HG03469 (cell line): ENCODE data around the gene IQCB1.
"Not testable (repeated sequence)": the region's sequence is repeated elsewhere in the genome, so short reads cannot be mapped to it uniquely, and the experiment has no call there.

Experiments
- ATAC-seq: cut with Tn5 transposase; IDR thresholded peaks from one replicate; pipeline ENCODE4 v1.9.1; 2021; ENCODE audit warnings: mild to moderate bottlenecking, moderate library complexity, moderate number of reproducible peaks; ENCODE audit not compliant: unreplicated experiment

The IQCB1 gene

GRCh38 chr3:121834671-121835464 lies at the start of gene IQCB1, which contains the start of gene EAF2:
Gene IQCB1 (minus strand): TSS chr3:121835060. CDS start chr3:121828960, 6,100 bp downstream.
Gene EAF2 (plus strand): TSS chr3:121835209. CDS start chr3:121835286, 77 bp downstream.
- ATAC-seq = peak; percentile 97

DNA sequence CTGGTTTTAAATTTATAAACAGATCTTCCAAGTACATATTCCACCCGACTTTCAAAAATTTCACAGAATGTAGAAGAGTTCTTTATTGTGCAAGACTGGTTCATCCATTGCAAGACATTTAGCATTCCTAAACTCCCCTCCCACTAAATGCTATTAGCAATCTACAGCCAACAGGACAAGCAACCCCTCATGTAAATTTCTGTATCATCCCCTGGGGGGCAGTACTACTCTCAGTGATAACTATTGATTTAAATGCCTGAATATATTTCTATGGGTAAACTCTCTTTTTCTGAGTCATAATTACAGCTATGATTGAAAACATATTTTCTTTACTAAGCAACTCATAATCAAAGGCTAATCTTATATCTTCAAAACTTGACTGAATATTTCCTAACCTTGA lies 48.6 kb upstream of the IQCB1 start:
- no peak for ATAC-seq

DNA sequence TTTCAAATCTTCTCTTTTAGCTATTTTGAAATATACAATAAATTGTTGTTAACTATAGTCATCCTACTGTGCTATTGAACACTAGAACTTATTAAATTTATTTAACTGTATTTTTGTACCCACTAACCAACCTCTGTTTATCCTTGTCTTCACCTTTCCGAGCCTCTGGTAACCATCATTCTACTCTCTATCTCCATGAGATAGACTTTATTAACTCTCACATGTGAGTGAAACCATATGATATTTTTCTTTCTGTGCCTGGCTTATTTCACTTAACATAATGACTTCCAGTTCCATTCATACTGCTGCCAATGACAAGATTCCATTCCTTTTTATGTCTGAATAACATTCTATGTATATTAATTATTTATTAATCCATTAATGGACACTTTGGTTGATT lies 43.6 kb upstream of the IQCB1 start:
- ATAC-seq = no peak

DNA sequence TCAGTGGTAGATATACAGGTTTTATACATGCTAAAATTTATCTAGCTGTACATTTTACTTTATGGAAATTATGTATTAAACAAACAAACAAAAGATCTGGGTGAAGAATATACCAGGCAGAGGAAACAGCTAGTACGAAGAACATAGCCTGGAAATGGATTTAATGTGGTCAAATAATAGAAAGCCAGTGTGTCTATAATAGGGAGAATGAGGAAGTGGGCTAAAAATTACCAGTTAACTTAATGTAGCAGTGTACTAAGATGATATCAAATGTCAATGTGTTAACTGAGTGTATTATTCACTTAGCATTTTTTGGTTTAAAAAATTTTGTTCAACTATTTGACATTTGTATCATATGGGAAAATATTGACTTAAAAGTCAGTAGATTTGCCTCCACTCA lies 36.6 kb upstream of the IQCB1 start:
- ATAC-seq = no peak

DNA sequence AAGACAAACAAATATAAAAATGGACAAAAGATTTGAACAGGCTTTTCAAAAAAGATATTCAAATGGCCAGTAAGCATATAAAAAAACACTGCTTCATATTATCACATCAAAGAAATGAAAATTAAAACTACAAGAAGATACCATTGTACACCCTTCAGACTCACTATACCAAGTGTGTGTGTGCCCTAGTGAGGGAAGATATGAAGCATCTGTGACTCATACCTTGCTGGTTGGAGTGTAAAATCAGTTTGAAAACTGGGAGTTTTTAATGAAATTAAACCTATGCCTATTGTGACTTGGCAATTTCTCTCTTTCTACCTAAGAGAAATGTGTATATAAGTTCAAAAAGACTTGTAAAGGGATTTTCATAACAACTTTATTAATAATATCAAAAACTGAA lies 35.9 kb upstream of the IQCB1 start:
- ATAC-seq = no peak

DNA sequence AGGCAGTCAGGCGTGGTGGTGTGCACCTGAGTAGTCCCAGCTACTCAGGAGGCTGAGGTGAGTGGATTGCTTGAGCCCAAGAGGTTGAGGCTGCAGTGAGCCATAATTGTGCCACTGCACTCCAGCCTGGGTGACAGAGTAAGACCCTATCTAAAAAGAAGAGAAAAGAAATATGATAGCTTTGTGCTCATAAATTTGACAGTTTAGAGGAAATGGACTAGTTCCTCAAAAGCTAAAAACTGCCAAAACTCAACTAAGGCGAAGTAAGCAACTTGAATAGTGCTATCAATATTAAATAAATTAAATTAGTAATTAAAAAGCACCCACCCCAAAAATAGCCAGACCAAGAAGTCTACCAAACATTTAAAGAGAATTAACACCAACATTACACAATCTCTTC lies 34.9 kb upstream of the IQCB1 start:
- no peak for ATAC-seq

DNA sequence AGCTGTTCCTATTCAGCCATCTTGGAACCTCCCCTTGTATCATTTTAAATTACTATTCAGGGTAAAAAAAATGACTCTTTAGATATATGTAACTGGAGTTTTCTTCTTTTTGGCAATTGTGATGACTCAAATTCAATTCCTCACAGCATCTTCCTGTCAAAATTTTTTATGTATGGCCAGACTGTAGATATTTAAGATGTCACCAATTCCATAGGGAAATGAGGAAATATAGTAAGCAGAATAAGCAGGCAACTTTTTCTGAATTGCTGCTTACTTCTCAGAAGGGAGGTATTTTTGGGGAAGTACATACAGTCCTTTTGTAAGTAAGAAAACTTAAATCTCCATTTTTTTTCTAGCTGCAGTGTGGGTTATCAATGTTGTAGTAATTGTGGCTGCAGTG lies 28.9 kb upstream of the IQCB1 start:
- ATAC-seq = no peak

GRCh38 chr3:121863247-121863646 lies 28.4 kb upstream of the IQCB1 start:
- not testable (repeated sequence) for ATAC-seq

DNA sequence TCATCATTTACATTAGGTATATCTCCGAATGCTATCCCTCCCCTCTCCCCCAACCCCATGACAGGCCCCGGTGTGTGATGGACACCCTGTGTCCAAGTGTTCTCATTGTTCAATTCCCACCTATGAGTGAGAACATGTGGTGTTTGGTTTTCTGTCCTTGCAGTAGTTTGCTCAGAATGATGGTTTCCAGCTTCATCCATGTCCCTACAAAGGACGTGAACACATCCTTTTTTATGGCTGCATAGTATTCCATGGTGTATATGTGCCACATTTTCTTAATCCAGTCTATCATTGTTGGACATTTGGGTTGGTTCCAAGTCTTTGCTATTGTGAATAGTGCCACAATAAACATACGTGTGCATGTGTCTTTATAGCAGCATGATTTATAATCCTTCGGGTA lies 22.9 kb upstream of the IQCB1 start:
- ATAC-seq = not testable (repeated sequence)

- no peak for ATAC-seq
Measured at GRCh38 chr3:121855555-121855954, 20.7 kb upstream of the IQCB1 start.

- ATAC-seq = no peak
Measured at GRCh38 chr3:121852256-121852655, 17.4 kb upstream of the IQCB1 start.

DNA sequence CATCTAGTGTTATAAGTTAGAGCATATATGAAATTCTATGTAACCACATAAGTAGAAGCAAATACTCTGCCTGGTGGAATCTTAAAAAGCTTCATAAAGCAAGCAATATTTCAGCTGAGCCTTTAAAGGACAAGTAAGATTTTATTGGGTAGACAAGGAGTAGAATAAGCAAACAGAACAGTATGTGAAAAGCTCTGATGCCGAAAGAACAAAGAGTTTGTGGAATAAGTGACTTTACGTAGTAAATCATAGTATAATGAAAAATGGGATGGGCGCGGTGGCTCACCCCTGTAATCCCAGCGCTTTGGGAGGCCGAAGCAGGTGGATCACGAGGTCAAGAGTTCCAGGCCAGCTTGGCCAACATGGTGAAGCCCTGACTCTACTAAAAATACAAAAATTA lies 10.0 kb upstream of the IQCB1 start:
- no peak for ATAC-seq

- no peak for ATAC-seq
Measured at GRCh38 chr3:121839962-121840361, 5.1 kb upstream of the IQCB1 start.

DNA sequence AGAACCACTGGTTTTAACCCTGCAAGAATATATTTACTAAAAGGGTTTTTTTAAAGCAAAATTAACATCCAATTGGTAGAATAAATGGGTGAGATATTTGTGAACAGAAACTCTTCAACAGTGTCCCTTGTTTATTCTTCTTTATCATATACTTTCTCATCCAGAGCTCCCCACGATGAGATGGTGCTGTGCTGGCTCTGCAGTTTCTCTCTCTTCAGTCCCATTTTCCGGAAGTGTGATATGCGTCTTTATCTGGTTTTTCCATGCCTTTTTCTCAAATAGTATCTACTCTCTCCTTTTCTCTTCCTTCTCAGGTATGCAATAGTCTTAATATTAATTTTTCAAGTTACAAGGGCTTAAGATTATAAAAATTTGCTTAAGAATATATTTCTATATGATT lies 1.6 kb upstream of the IQCB1 start:
- ATAC-seq = no peak

DNA sequence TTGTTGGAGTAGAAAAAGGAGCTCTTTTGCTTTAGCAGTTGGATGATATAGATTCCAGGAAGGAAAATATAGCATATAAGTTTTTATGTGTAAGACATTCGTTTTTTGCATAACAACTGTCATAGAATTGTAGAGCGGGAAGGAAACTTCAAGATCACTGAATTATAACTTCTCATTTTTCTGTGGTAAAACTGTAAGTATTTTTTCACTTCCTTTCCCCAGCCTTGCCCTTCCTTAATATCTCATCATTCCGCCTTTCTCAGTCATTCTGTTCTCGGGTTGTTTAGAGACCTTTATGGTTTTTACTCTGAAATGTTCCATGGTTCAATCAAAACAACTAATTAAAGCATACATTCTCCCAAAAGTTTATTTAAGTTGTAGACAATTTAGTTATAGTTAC lies 1.2 kb upstream of the IQCB1 start:
- no peak for ATAC-seq

DNA sequence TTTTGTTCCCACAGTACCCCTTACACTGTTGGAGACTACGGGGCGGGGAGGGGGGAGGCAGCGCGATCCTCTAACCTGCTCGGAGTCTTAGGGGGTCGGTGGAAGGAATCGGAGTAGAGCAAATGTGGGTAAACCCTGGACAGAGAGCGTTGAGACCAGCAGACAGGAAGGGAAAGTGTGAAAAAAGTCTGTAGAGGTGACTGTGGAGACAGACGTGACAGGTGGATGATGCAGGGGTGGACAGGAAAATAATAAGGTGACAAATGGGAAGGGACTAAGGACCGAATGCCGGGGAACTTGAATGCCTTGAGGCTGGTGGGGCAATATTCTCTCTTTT lies 573 bp upstream of the IQCB1 start:
- ATAC-seq = no peak

DNA sequence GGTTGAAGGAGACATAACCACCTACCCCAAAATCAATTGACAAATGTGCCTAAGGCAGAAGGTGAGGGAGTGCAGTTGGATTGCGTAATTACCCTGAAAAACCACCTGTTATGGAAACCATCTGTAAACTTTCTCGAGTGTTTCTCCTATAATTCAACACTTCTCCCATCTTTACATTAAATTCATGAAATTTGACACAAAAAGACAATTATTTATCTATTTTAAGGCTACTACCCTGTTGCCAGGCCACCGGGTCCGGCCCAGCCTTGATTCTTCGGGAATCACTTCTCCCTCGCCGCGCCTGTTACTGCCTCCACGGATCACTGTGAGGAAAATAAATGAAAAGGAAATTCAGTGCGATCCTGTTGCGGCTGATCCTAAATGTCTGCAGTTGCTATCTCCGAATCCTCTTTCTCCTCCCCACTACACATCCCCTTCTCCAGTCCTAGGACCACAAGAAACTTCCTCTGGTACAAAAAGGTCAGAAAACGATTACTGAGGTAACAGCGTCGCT lies 646 bp downstream of the IQCB1 start:
- no peak for ATAC-seq

- ATAC-seq = no peak
Measured at GRCh38 chr3:121822973-121823372, 11.9 kb downstream of the IQCB1 start.

DNA sequence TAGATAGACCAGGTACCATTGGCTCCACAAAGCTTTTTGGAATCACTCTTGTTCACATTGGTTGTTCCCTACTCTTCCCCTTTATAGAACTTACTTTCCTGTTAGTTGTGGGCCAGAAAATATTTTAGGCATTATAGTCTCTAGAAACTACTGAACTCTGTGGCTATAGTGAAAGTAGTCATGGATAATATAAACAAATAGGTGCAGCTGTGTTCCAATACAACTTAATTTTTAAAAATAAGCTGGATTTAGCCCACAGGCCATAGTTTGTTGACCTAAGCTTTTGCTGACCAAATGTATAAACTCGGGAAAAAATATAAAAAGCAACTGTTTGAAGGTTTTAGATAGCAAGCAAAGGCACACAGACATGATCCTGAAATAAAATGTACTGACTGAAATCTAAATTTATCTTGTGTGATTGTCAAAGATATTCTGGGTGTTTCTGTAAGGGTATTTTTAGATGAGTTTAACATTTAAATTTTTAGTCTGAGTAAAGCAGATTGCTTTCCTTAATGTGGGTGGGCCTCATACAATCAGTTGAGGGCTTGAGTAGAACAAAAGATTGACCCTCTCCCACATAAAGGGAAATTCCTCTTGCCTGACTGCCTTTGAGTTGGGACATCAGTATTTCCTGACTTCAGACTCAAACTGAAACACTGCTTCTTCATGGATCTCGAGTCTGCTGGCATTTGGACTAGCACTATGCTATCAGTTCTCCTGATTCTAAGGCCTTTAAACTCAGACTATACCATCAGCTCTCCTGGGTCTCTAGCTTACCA lies 13.2 kb downstream of the IQCB1 start:
- no peak for ATAC-seq

DNA sequence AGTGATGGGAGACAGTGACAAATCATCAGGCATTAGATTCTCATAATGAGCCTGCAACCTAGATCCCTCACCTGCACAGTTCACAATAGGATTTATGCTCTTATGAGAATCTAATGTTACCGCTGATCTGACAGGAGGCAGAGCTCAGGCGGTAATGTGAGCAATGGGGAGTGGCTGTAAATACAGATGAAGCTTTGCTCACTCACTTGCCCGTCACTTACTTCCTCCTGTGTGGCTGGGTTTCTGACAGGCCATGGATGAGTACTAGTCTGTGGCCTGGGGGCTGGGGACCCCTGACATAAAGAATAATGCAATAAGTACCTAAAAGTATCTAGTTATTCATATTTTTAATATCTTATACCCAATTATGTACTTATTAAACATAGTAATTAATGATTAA lies 15.6 kb downstream of the IQCB1 start:
- ATAC-seq = no peak

GRCh38 chr3:121818578-121818977 lies 16.3 kb downstream of the IQCB1 start:
- ATAC-seq = no peak

DNA sequence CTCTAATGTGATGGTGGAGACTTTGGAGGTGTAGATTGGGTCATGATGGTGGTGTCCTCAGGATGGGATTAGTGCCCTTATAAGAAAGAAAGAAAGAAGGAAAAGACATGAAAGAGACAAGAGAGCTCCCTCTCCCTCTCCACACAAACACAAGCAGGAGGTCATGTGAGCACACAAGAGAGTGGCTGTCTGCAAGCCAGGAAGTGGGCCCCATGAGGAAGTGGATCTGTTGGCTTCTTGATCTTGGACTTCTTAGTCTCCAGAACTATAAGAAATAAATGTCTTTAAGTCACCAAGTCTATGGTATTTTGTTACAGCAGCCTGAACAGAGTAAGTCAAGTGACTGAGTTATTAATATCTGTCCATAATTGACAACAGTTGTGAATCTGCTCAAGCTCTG lies 17.1 kb downstream of the IQCB1 start:
- no peak for ATAC-seq
